Measurements from ENCODE around the gene WNT2B.
"Not testable (repeated sequence)": the region's sequence is repeated elsewhere in the genome, so short reads cannot be mapped to it uniquely, and the experiment has no call there.

DNA sequence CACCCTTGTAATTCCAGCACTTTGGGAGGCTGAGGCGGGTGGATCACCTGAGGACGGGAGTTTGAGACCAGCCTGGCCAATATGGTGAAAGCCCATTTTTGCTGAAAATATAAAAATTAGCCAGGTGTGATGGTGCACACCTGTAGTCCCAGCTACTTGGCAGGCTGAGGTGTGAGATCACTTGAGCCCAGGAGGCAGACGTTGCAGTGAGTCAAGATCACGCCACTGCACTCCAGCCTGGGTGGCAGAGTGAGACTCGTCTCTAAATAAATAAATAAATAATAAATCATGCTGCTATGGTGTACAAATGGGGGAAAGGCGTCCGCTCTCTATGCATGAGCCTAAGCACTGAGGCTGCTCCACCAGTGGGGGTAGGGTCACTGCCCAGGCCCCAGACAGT lies 38.4 kb upstream of the WNT2B start:
- TF ChIP-seq, protein P1, sequence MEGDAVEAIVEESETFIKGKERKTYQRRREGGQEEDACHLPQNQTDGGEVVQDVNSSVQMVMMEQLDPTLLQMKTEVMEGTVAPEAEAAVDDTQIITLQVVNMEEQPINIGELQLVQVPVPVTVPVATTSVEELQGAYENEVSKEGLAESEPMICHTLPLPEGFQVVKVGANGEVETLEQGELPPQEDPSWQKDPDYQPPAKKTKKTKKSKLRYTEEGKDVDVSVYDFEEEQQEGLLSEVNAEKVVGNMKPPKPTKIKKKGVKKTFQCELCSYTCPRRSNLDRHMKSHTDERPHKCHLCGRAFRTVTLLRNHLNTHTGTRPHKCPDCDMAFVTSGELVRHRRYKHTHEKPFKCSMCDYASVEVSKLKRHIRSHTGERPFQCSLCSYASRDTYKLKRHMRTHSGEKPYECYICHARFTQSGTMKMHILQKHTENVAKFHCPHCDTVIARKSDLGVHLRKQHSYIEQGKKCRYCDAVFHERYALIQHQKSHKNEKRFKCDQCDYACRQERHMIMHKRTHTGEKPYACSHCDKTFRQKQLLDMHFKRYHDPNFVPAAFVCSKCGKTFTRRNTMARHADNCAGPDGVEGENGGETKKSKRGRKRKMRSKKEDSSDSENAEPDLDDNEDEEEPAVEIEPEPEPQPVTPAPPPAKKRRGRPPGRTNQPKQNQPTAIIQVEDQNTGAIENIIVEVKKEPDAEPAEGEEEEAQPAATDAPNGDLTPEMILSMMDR (IDR thresholded peaks at IDR 0.05), result not testable (repeated sequence)
- not testable (repeated sequence) for TF ChIP-seq POLR2A (IDR thresholded peaks at IDR 0.05)
